ENCODE measurements around the gene IPO9.

DNA sequence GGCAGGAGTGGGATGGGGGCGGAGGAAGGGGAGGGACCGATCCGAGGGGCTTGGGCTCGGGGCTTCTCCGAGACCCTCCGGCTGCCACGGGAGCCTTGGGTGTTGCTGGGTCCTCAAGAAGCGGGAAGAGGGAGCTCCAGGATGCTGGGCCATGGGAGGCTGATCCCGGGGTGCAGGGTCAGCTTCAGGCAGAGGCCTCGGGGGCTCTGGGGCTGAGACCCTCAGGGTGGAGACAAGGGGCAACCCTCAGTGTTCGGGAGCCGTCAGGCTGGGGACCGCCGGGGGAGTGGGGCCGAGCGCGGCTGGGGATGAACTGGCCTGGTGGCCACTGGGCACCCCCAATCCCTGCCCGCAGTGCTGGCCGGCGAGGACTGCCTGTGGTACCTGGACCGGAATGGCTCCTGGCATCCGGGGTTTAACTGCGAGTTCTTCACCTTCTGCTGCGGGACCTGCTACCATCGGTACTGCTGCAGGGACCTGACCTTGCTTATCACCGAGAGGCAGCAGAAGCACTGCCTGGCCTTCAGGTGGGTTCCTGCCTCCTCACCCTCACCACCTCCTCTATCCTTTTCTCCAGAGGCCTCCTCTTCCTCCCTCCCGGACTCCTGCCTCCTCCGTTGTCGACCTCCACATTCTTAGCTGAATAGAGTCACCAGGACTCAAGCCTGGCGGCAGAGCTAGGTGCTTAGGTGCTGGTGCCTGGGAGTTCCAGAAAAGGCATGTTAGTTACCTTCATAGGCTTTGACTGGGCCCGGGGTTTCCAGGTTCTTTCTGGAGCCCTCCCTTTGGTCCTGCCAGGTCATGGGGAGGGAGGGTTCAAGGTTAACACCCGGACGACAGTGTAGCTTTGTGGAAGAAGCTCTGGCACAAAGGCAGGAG, 60.4 kb downstream of the IPO9 start:
- no peak for TF ChIP-seq CTCF (optimal IDR thresholded peaks at IDR 0.05 in 1 of 3, IDR thresholded peaks at IDR 0.05 in 1 of 3, conservative IDR thresholded peaks at IDR 0.05 in 1 of 3; ENCODE audit: extremely low read depth in 1 of 3, insufficient read depth in 2 of 3, low read length in 3 of 3)
- peak; percentile 45 for TF ChIP-seq EZH2 (IDR thresholded peaks at IDR 0.05; ENCODE audit: low read length)
